CD4-positive, alpha-beta T cell treated with Interleukin-21 for 1 hour (primary cell): ENCODE data around the gene EVC2.
"Not testable (repeated sequence)": the region's sequence is repeated elsewhere in the genome, so short reads cannot be mapped to it uniquely, and the experiment has no call there.

Experiments
- DNase-seq: peaks from one replicate; pipeline ENCODE4 v3.0.0-alpha.2; 2020

Gene EVC2

DNA sequence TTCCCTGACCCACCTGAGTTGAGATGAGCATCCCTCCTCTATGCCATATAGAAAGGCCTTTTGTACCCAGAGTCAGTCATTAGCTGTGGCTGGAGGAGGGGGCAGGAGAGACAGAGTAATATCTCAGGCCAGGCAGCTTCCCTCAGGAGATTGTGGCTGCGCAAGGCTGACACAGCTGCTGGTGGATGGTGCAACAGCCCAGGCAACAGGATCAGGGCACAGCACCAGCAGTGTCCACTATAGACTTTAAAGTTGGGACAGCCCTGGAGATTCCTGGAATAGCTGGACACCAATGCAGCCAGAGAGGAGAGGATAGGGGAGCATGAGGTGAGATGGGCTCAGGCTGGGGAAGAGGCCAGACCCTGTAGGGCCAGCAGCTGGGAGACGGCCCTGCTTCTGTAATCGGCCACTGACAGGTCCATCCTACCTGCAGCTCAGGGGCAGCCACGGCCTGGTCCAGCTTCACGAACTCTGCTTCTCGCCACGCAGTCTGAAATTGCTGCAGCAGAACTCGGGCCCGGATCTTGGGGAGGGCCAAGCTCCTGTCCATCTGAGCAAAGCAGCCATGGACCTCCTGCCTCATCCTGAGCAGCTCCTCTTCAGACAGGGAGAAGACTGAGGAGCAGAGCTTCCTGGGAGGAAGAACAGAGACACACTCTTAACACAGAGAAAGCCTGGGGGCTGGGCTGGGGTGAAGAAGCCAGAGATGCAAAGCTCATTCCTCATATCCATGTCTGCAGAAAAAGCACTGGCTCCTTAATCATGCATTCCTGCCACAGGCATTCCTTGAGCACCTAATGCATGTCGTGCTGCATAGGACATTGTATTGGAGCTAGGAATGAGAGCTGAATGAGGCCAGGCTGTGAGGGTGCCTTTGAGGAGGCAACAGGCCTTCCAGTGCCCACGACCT lies 90.1 kb downstream of the EVC2 start:
- DNase-seq = no peak

DNA sequence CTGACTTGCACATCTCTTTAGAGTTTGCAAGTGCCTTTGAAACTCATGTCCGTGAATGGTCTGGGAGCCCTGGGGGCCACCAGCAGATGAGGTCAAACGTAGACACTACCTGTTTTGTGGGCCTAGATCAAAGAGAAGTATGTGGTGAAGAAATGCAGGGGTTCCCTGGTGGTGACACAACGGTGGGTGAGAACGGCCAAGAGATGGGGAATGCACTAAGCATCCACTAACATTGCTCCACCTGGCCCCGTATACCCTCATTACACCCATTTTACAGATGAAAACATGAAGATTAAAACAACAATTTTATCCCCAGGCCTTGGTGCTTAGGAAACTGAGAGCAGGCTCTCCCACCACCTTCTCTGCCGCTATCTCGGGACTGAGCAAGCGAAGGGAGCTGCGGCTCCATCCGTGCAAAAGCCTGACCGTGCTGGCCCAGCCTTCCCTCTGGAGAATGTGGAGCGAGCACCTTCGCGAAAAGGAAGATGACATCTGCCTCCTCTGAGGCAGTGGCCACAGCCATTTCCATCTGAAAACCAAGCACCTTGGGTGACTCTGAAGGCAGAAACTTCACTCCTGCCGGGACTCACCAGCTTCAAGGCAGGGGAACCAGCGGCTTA lies 91.9 kb downstream of the EVC2 start:
- DNase-seq = no peak

DNA sequence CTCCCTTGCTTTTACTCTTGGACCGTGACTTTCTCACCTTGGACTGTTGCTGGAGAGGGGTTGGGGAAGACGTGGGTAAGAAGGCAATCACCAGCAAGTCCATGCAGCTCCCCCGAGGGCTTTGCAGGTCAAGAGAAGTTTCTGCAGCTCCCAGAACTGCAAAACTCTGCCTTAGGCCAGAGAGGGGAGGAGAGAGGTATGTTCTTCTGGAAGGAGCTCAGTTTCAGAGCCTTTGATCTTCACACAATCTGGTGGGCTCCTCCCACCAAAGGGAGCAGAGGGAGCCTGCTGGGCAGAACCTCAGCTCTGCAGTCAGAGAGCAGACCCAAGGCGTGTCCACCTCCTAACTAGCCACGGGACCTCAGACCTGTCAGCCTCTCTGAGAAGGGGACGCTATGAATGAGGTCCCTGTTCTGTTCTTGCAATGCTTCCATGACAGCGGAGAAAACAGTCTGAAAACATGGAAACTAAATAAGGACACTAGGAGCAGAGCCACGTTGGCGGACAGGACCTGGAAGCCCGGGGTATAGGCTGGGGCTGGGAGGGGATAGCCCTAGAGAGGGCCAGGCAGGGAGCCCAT lies 92.8 kb downstream of the EVC2 start:
- DNase-seq = no peak

DNA sequence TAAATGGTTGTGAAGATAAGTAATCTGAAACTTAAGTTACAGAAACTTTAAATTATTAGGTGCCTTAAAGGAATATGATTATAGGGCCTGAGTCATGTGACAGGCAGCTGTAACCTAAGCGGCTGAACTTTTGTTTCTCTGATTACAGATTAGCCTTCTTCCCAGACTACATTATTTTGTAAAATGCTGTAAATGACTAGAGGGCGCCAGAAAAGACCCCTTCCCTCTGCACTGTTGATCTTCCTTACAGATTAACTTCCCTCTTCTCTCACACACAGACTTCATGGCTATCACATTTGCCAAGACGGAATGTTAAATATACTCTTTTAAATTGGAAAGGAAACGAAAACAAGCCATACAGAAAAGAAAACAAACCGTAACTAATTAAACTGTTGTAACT lies 96.6 kb downstream of the EVC2 start:
- no peak for DNase-seq

DNA sequence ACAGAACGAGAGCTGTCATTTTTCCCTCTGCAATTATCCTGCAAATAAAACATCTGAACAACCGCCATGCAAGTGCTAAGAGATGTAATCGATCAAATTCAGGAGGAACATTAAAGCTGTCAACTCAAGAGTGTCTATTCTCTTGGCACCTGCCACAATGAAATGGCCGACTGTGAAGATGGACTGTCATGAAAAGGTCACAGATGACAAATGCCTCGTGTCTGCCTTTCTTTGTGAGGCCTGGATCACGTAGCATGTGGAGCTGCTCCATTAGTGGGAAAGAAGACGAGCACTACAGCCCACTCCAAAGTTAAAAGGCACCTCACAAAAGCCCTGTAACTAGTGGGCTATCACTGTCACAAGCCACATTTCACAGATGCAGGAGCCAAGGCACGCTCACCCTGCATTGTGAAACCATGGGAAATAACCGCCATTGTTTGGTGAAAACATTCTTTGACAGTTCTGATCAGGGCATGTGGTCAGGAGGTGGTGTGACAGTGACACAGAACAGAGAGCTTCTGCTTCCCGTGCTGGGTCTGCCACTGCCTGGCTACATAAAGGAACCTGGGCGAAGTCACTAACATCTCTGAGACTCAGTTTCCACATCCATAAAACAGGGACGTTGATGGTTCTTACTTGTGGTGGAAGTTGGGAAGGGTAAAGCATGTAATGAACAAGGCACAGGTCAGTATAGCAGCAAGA lies 98.9 kb downstream of the EVC2 start:
- no peak for DNase-seq

DNA sequence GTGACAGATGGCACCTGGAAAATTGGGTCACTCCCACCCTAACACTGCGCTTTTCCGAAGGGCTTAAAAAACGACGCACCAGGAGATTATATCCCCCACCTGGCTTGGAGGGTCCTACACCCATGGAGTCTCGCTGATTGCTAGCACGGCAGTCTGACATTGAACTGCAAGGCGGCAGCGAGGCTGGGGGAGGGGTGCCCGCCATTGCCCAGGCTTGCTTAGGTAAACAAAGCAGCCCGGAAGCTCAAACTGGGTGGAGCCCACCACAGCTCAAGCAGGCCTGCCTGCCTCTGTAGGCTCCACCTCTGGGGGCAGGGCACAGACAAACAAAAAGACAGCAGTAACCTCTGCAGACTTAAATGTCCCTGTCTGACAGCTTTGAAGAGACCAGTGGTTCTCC lies 114.5 kb downstream of the EVC2 start:
- not testable (repeated sequence) for DNase-seq

DNA sequence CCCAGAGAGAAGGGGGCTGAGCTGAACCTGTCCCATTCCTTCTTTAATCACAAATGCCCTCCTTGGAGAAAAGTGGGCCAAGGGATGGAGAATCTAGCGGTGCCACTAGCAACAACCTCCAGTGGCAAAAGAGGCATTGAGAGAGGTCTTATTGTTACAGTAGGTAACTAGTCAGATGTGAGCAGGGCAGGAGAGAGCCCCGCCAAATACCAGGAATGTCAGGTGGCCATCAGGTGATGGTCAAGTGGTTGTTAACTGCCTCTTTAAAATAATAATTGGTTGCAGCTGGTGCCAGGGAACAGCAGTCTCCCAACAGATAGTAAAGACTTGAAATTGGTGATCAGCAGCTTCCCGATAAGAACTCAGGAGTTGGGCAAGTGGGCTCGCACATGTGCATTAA lies 116.1 kb downstream of the EVC2 start:
- DNase-seq = no peak

DNA sequence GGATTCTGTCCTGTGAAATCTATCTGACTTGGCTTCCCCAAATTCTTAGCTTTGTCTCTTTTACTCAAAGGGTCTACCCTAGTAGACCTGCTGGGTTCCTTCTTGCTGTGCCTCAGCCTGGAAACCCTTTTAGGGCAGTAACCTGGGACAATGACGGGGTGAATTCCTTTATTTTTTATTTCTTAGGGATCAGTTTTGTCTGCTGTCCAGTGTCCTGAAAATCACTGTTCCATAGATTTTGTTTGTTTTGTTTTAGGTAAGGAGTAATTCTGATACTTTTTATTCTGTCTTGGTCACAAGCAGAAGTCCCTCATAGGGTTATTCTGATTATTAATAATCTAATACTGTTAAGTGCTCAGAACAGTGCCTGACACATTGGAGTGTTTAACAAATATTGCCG lies 118.9 kb downstream of the EVC2 start:
- DNase-seq = no peak

DNA sequence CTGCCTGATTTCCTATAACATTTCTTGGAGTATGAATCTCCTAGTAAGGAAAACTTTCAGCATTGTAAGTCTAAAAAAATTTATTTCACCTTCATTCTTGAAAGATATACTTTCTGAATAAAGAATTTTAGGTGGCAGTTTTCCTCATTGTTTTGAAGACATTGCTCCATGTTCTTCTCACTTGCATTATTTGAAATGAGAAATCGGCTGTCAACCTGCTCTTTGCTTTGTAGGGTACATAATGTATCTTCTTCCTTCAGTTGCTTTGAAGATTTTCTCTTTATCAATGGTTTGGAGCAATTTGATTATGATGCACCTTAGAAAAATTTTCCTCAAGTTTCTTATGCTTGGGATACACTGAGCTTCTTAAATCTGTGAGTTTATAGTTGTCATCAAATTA lies 120.3 kb downstream of the EVC2 start:
- DNase-seq = no peak

DNA sequence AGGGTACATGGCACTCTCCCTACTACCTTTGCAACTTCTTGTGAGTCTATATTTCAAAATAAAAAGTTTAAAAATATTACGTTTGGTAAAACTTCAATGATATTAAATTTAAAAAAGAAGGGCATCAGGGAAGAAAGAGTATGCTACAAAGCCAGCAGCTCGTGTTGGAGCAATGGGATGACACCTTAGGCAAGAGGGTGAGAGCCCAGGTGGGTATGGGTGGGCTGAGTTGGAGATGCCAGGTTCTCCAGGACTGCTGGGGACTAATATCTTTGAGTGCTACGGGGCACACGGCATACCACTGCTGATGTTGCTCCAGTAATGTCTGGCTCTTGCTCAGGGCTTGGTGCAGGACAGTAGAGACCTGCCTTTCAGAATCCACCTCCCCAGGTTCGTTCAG lies 132.4 kb downstream of the EVC2 start:
- DNase-seq = no peak

DNA sequence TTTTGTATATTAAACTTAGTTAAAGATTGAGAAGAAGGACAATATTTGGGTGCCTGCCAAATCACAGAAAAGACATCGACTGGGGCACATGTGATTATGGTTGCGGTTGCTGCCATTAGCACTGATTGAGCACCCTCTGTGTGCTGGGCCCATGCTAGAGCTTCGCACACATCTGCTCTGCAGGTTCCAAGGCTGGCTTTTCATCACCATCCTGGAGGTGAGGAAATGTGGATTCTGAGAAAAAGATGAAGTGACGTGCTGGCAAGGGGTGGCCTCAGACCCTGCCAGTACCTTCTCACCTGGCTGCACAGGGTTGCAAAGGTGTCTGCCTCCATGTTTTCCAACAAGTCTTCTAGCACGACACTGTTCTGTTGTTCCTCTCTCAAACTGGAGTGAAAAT lies 134.0 kb downstream of the EVC2 start:
- DNase-seq = no peak

DNA sequence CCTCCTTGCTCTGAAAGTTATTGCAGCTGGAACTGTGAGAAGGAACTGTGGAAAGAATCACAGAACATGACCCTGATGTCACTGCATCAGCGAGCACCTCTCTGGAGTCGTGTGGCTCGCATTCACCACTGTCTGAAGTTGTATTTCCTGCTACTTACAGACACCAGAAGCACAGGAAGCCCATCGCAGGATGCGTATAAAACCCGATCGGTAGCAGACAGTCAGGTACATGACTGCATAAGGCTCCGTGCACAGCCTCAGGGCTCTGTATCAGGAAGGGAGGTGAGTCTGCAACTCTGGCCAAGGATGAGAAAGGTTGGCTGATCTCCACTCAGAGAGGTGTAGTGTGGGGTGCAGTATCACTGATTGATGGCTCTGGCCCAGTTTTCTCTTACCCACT lies 134.4 kb downstream of the EVC2 start:
- DNase-seq = no peak

DNA sequence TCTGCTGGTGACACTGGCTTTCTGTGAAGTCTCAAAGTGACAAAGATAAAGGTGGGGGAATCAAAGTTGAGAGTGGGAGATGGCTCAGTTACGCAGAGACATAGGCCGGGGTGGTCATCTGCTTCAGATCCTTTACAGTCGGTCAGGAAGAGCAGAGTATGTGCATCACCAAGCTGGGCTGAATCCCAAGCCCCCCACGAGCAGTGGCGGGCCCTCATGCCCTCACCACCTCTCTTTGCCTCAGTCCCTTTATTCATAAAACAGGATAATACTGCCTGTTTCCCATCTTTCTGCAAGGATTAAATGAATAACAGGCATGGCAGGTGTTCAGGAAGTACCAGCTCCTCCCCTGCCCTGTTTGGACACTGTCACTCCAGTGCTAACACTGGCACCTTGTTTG lies 135.6 kb downstream of the EVC2 start:
- no peak for DNase-seq

DNA sequence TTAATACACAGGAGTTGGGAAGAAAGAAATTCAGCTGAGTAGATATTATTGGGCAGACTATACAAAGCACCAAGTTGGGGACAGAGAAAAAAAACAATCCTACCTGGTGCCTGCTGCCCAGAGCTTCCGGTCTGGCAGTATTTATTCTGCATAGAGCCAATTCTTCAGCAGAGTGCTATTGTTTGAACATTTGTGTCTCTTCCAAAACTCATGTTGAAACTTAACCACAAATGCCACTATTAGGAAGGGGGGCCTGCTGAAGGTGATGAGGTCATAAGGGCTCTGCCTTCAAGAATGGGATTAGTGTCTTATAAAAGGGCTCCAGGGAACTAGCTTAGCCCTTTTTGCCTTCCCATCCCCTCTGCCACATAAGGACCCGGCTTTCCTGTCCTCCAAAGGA lies 136.2 kb downstream of the EVC2 start:
- DNase-seq = no peak

DNA sequence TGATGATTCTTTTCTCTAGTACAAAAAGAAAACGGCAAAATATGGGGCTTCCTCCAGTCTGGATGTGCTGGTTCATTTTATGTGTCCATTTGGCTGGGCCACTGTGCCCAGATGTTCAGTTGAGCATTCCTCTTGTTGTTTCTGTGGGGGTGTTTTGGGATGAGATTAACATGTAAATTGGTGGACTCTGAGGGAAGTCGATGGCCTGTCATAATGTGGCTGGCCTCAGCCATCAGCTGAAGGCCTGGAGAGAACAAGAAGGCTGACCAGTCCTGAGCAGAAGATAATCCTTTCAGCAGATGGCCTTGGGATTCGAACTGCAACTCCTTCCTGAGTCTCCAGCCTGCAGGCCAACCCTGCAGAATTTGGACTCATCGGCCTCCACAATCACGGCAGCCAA lies 136.7 kb downstream of the EVC2 start:
- no peak for DNase-seq

DNA sequence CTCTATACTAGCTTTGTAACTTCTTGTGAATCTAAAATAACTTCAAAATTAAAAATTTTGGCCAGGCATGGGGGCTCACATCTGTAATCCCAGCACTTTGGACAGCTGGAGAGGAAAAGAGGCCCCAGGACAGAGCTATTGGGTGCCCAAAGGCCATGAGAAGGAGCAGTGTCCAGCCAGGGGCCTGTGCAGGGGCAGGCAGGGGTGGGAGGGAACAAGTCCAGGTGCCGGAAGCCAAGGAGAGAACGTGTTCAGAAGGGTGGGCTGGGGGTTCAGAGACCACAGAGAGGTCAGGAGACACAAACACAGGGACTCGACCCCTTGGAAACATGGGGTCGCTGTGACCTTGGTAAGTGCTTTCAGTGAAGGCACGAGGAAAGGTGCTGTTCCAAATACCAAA lies 138.9 kb downstream of the EVC2 start:
- no peak for DNase-seq

DNA sequence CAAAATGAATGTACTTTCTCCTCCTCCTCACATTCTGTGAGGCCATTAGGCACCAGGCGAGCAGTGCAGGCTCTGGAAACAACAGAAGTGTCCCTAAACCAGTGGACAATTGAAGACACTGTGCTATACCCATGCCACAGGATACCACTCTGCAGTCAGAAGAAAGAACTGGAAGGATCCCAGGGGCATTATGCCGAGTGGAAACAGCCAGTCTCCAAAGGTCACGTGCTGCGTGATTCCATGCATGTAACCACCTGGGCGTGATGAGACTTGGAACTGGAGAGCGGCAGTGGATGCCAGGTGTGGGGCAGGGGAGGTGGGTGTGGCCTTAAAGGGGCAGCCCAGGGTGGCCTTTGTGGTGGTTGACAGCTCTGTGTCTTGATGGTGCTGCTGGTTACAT lies 139.4 kb downstream of the EVC2 start:
- no peak for DNase-seq

DNA sequence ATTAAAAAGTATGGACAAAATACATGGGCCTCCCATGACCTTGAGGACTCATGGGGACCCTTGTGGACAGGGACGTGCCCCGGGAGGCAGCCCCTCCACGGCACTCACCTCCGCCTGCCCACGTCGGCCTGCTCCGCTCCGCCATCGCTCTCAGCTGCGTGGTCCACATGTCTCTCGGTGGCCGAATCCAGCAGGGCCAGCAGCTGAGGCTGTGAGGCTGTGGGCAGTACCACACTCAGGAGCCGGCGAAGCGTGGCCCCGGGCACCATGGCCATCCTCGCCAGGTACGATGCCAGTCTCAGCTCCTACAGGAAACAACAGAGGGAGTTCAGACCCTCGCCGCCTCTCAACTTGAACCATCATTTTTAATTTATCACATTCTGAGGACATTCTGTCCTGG lies 140.0 kb downstream of the EVC2 start:
- DNase-seq = no peak

DNA sequence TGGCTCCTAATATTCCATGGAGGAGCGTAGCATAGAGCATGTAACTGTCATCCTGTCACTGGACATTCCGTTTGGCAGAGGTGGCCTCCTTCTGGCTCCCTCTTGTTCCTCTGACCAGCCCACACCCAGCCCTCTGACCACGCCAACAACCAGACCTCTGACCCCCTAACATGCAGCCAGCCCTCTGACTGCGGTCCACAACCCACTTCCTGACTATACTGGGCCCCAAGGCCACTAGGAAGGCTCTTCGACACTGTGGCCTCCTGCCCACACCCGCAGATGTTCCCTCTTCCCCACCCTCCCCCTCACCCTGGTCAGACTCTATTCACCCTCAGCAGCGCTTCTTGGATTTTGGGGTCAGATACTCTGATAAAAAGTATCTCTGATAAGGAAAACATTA lies 141.4 kb downstream of the EVC2 start:
- no peak for DNase-seq

DNA sequence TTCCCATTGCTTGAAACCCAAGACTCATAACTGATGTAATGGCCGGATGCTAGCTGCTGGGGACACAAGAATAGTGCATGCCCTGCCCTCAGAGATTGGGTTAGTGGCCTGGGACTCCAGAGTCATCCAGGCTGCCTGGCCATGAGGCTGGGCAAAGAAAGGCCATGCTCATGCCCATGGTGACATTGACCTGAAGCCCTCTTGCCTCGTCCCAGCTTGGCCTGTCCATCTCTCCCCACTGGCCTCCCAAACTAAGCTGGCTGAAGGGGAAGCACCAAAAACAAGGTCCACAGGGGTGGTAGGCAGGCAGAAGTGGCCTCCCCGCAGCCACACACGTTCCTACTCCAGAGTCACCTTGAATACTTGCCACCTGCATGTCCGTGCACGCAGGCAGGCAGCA lies 141.8 kb downstream of the EVC2 start:
- no peak for DNase-seq

DNA sequence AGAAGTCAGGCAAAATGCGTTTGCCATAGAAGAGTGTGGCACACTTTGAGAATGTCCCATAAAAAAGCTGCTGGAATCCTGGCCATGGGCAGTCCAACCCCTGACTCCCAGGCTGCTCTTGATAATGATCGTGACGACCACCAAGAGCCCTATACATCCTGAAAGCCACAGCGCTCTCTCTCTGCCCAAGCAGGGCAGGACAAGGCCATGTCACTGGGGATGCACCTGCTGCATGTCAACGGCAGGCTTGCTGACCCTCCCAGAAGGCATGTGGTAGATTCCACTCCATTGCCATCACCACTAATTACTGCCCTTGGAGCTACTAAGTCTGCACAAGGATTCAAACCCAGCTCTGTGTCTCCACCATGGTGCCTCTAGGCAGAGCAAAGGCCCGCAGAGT lies 144.5 kb downstream of the EVC2 start:
- no peak for DNase-seq

DNA sequence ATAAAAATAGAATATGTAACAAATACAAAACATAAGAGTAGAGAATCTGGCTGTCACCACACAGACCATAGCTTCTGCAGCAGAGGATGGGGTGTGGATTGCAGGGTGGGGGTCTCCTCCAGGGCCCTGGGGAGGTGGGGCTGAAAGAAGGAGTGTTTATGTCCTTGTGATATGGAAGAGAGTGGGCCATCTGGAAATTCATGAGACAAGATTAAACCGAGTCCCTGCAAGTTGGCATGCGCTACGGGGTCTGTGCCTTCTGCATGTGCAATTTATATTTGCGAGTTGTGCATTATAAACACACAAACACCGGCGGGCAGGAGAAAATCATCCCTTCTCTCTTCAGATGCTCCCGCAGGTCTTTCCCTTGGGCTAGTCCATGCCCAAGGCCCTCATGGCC lies 145.9 kb downstream of the EVC2 start:
- no peak for DNase-seq

DNA sequence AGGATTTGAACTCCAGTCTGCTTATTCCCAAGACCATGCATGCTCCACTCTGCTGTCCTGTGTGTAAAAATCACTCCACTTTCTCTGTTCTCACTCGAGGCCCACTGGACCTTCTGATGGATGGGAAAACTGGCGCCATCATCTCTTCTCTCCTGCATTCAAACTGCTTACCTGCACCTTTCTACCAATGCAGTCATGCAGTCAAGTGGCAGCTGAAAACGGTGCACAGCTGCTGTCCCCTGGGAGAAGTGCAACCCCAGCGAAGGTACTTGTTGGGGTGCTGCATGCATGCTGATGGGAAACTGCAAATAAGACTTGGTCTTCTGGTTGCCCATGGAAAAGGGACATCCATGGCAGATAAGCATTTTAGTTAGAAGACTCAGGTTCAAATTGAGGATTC lies 147.1 kb downstream of the EVC2 start:
- DNase-seq = no peak

DNA sequence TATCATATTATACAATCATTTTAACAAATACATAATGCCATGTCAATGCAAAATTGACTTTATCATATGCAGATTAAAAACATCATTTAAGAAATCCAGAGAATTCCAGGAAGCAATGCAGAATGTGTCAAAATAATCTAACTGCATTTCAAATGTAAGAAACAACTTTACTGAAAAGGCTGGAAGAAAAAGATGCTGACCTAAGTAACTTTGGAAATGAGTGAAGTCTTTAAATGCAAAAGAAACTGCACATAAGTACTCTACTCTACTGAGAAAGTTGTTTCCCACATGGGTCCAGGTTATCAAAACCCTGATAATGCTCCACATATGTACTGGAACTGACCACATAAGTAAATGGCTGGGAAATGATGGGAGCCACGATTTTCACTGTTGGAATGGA lies 149.9 kb downstream of the EVC2 start:
- DNase-seq = no peak
